Measurements from ENCODE around the gene PLD6.

- no peak for TF ChIP-seq CTCF (IDR thresholded peaks at IDR 0.05)
- TF ChIP-seq POLR2A (IDR thresholded peaks at IDR 0.05): no peak
Measured at GRCh38 chr17:17200311-17200710, 5.8 kb downstream of the PLD6 start.

Data from upper lobe of left lung (tissue), 4 donors.